Astrocyte (in vitro differentiated cells and primary cell): ENCODE results near the gene PDE3A. TPM values are rescaled to one million over a fixed set of nuclear protein-coding genes. Genes with fewer than 3 reads are reported as not detected.
A peak's percentile ranks its signal among the peaks of the same experiment; 100 is the strongest.

Source experiments
- DNase-seq: peaks from one replicate; pipeline ENCODE4 v3.0.0-alpha.2; 2010; ENCODE audit warnings: low read depth
- FAIRE-seq: peaks from 2 replicates; lab custom pipeline; 2011; peaks lifted over from hg19 to GRCh38; lab: Jason Lieb, UNC
- H2AFZ ChIP-seq: 2 replicates; pipeline ENCODE4 v1.6.0; 2012; ENCODE audit warnings: low read depth, low read length, inconsistent platforms
- H3K27ac ChIP-seq: 2 replicates; pipeline ENCODE4 v1.5.1; 2011; ENCODE audit warnings: low read depth, low read length, inconsistent platforms
- H3K27me3 ChIP-seq: 2 replicates; pipeline ENCODE4 v1.6.0; 2011; ENCODE audit warnings: low read length, inconsistent platforms; ENCODE audit not compliant: insufficient read depth
- H3K36me3 ChIP-seq: 2 replicates; pipeline ENCODE4 v1.5.1; 2011; ENCODE audit warnings: low read length, inconsistent platforms; ENCODE audit not compliant: insufficient read depth
- H3K4me1 ChIP-seq: 2 replicates; pipeline ENCODE4 v1.5.1; 2011; ENCODE audit warnings: low read length, inconsistent platforms; ENCODE audit not compliant: insufficient read depth
- H3K4me2 ChIP-seq: 2 replicates; pipeline ENCODE4 v1.6.0; 2012; ENCODE audit warnings: low read length, inconsistent platforms
- H3K4me3 ChIP-seq: 2 replicates; pipeline ENCODE4 v1.5.1; 2011; ENCODE audit warnings: low read depth, mild to moderate bottlenecking, low read length, inconsistent platforms; ENCODE audit not compliant: insufficient read depth
- H3K79me2 ChIP-seq: 2 replicates; pipeline ENCODE4 v1.6.0; 2012; ENCODE audit warnings: mild to moderate bottlenecking, low read length, inconsistent platforms; ENCODE audit not compliant: insufficient read depth
- H3K9ac ChIP-seq: 2 replicates; pipeline ENCODE4 v1.6.0; 2012; ENCODE audit warnings: mild to moderate bottlenecking, low read length, inconsistent platforms
- H3K9me3 ChIP-seq: 2 replicates; pipeline ENCODE4 v1.5.1; 2012; ENCODE audit warnings: low read depth, mild to moderate bottlenecking, low read length, inconsistent platforms; ENCODE audit not compliant: insufficient read depth
- H4K20me1 ChIP-seq: 2 replicates; pipeline ENCODE4 v1.6.0; 2012; ENCODE audit warnings: low read length, inconsistent platforms; ENCODE audit not compliant: insufficient read depth
- H3K27ac Mint-ChIP-seq: one replicate; pipeline ENCODE4 v1.8.0; 2021; ENCODE audit warnings: mild to moderate bottlenecking, mixed read lengths; ENCODE audit not compliant: unreplicated experiment
- H3K27me3 Mint-ChIP-seq: one replicate; pipeline ENCODE4 v1.8.0; 2021; ENCODE audit warnings: low read depth, mixed read lengths; ENCODE audit not compliant: unreplicated experiment
- H3K36me3 Mint-ChIP-seq: one replicate; pipeline ENCODE4 v1.8.0; 2021; ENCODE audit warnings: low read depth, mixed read lengths; ENCODE audit not compliant: unreplicated experiment
- H3K4me1 Mint-ChIP-seq: one replicate; pipeline ENCODE4 v1.8.0; 2021; ENCODE audit warnings: low read depth, mixed read lengths; ENCODE audit not compliant: unreplicated experiment
- H3K4me3 Mint-ChIP-seq: one replicate; pipeline ENCODE4 v1.8.0; 2021; ENCODE audit warnings: mild to moderate bottlenecking, moderate library complexity, mixed read lengths; ENCODE audit not compliant: unreplicated experiment
- H3K9me3 Mint-ChIP-seq: one replicate; pipeline ENCODE4 v1.8.0; 2021; ENCODE audit warnings: mild to moderate bottlenecking, mixed read lengths; ENCODE audit not compliant: unreplicated experiment
- EZH2 ChIP-seq: IDR thresholded peaks from 2 replicates; pipeline ENCODE4 v1.6.1; 2012; ENCODE audit warnings: mild to moderate bottlenecking, low read length, inconsistent platforms; ENCODE audit not compliant: insufficient read depth
- total RNA-seq: library from RNA; stranded (reverse); gene quantifications from 2 replicates; pipeline ENCODE4 v1.2.1, GENCODE V29; 2021
- TF ChIP-seq, protein P1 (sequence below): IDR thresholded peaks from 2 replicates; pipeline ENCODE4 v1.5.1; 2011; ENCODE audit warnings: low read depth, mild to moderate bottlenecking, inconsistent platforms, low read length, moderate library complexity; ENCODE audit not compliant: insufficient read depth

Gene PDE3A
- total RNA-seq, 1 donor from 2014 or later = 1.7 TPM

DNA sequence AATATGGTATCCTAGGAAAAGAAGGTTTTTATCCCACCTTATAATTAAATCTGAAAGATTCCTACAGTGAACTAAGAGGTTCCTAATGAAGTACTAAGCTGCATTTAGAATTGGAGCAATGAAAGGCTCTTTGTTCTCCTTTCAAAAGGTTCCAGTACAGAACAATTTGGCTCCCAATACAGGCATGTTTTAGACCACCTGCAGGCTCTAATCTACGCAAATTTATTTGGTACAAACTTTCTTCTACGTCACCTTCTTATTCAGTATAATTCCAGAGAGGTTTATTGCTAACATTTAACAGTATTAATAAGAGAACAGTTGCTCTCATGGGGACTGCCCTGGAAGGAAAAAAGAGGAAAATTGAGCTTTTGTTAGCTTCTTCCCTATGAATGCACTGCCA, 289.2 kb downstream of the PDE3A start:
- H2AFZ ChIP-seq = no peak overlapping the region
- Mint-ChIP-seq H3K4me1 (no peaks in the 10 kb centered on the region), H3K9me3 (peaks cover 14% of the 10 kb centered on the region), H3K36me3 (peaks cover 3% of the 10 kb centered on the region), H3K27ac (no peak overlapping the region), H3K4me3 (no peak overlapping the region), H3K27me3 (no peaks in the 10 kb centered on the region)
- FAIRE-seq (no peak), DNase-seq (no peak)
- H3K4me2 ChIP-seq = no peak overlapping the region
- H3K79me2 ChIP-seq = no peaks in the 10 kb centered on the region
- peaks cover 14% of the 10 kb centered on the region for H3K9me3 ChIP-seq
- H3K4me3 ChIP-seq = no peak overlapping the region
- H3K36me3 ChIP-seq = no peaks in the 10 kb centered on the region
- no peaks in the 10 kb centered on the region for H4K20me1 ChIP-seq
- no peak overlapping the region for H3K9ac ChIP-seq
- no peak overlapping the region for H3K27ac ChIP-seq
- H3K4me1 ChIP-seq = no peaks in the 10 kb centered on the region
- no peaks in the 10 kb centered on the region for H3K27me3 ChIP-seq
- TF ChIP-seq, protein P1, sequence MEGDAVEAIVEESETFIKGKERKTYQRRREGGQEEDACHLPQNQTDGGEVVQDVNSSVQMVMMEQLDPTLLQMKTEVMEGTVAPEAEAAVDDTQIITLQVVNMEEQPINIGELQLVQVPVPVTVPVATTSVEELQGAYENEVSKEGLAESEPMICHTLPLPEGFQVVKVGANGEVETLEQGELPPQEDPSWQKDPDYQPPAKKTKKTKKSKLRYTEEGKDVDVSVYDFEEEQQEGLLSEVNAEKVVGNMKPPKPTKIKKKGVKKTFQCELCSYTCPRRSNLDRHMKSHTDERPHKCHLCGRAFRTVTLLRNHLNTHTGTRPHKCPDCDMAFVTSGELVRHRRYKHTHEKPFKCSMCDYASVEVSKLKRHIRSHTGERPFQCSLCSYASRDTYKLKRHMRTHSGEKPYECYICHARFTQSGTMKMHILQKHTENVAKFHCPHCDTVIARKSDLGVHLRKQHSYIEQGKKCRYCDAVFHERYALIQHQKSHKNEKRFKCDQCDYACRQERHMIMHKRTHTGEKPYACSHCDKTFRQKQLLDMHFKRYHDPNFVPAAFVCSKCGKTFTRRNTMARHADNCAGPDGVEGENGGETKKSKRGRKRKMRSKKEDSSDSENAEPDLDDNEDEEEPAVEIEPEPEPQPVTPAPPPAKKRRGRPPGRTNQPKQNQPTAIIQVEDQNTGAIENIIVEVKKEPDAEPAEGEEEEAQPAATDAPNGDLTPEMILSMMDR = no peak
- no peak for TF ChIP-seq EZH2

DNA sequence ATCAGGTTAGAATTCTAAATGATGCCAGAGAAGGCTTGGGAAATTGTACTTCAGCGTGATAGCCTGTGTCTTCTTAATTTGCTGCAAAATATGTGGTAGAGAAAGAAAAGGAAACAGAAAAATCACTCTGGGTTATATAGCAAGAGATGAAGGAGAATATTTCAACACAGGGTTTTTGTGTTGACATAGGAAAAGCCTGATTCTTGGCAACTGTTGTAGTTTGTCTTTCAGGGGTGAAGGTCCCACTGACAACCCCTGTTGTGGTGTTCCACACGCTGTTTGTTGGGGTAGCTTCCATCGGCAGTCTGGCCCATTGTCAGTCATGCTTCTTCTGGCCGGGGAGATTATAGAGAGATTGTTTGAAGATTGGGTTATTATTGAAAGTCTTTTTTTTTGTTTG, 313.0 kb downstream of the PDE3A start:
- Mint-ChIP-seq H3K4me1 (peaks cover 2% of the 10 kb centered on the region), H3K27ac (no peak overlapping the region), H3K4me3 (no peak overlapping the region), H3K36me3 (no peaks in the 10 kb centered on the region), H3K9me3 (peaks cover 4% of the 10 kb centered on the region), H3K27me3 (no peaks in the 10 kb centered on the region)
- H3K27ac ChIP-seq = no peak overlapping the region
- H4K20me1 ChIP-seq = no peaks in the 10 kb centered on the region
- H3K4me1 ChIP-seq = no peaks in the 10 kb centered on the region
- no peak for TF ChIP-seq EZH2
- TF ChIP-seq, protein P1 = no peak
- H3K9ac ChIP-seq = no peak overlapping the region
- FAIRE-seq (no peak), DNase-seq (no peak)
- H3K27me3 ChIP-seq = no peaks in the 10 kb centered on the region
- H3K9me3 ChIP-seq = no peaks in the 10 kb centered on the region
- no peaks in the 10 kb centered on the region for H3K36me3 ChIP-seq
- no peaks in the 10 kb centered on the region for H3K79me2 ChIP-seq
- no peak overlapping the region for H3K4me2 ChIP-seq
- H3K4me3 ChIP-seq = no peak overlapping the region
- no peak overlapping the region for H2AFZ ChIP-seq

- Mint-ChIP-seq H3K27me3 (peaks cover 2% of the 10 kb centered on the region), H3K9me3 (no peaks in the 10 kb centered on the region), H3K27ac (no peak within 1 kb of the TSS), H3K36me3 (no peaks in the 10 kb centered on the region), H3K4me3 (no peak within 1 kb of the TSS), H3K4me1 (no peaks in the 10 kb centered on the region)
- Histone ChIP-seq H4K20me1 (no peaks in the 10 kb centered on the region), H3K9me3 (no peaks in the 10 kb centered on the region), H3K9ac (no peak within 1 kb of the TSS), H3K4me2 (no peak within 1 kb of the TSS), H2AFZ (peak within 1 kb of the TSS; percentile 64), H3K4me3 (no peak within 1 kb of the TSS), H3K79me2 (no peaks in the 10 kb centered on the region), H3K36me3 (no peaks in the 10 kb centered on the region), H3K27ac (no peak within 1 kb of the TSS), H3K27me3 (no peaks in the 10 kb centered on the region), H3K4me1 (no peaks in the 10 kb centered on the region)
- no peak for FAIRE-seq
- no peak for TF ChIP-seq EZH2
- TF ChIP-seq, protein P1 = no peak
- no peak for DNase-seq
Measured at GRCh38 chr12:20695232-20695631, 326.9 kb downstream of the PDE3A start, which contains the start of gene SLCO1C1. Gene SLCO1C1, plus strand, starts transcription at chr12:20695332. Its CDS starts 4,245 bp downstream, at chr12:20699577.
